Measurements from ENCODE around the gene CD226.

Gene CD226

GRCh38 chr18:69819460-69819859, 128.2 kb downstream of the CD226 start:
- H3K27me3 ChIP-seq (ENCODE audit: control insufficient read depth, insufficient read depth, low read length), result no peaks in the 10 kb centered on the region
- no peaks in the 10 kb centered on the region for H3K4me1 ChIP-seq (ENCODE audit: control insufficient read depth, insufficient read depth, low read length)
- no peak overlapping the region for H3K9ac ChIP-seq (ENCODE audit: low read length)
- H3K9me3 ChIP-seq (ENCODE audit: control insufficient read depth, low read length), result no peaks in the 10 kb centered on the region
- H3K4me3 ChIP-seq (ENCODE audit: low read length), result no peak overlapping the region
- no peaks in the 10 kb centered on the region for H3K36me3 ChIP-seq (ENCODE audit: control insufficient read depth, insufficient read depth, low read length)

- Histone ChIP-seq H3K4me3 (ENCODE audit: low read length) (no peak overlapping the region), H3K27me3 (ENCODE audit: control insufficient read depth, insufficient read depth, low read length) (no peaks in the 10 kb centered on the region), H3K4me1 (ENCODE audit: control insufficient read depth, insufficient read depth, low read length) (no peaks in the 10 kb centered on the region), H3K9me3 (ENCODE audit: control insufficient read depth, low read length) (no peaks in the 10 kb centered on the region), H3K36me3 (ENCODE audit: control insufficient read depth, insufficient read depth, low read length) (no peaks in the 10 kb centered on the region), H3K9ac (ENCODE audit: low read length) (no peak overlapping the region)
These were observed 130.2 kb downstream of the CD226 start for GRCh38 chr18:69817335-69817940.

- Histone ChIP-seq H3K4me1 (ENCODE audit: control insufficient read depth, insufficient read depth, low read length) (no peaks in the 10 kb centered on the region), H3K36me3 (ENCODE audit: control insufficient read depth, insufficient read depth, low read length) (no peaks in the 10 kb centered on the region), H3K9ac (ENCODE audit: low read length) (no peak overlapping the region), H3K4me3 (ENCODE audit: low read length) (no peak overlapping the region), H3K27me3 (ENCODE audit: control insufficient read depth, insufficient read depth, low read length) (no peaks in the 10 kb centered on the region), H3K9me3 (ENCODE audit: control insufficient read depth, low read length) (no peaks in the 10 kb centered on the region)
These were observed 132.8 kb downstream of the CD226 start for GRCh38 chr18:69814861-69815385.

- H3K4me1 ChIP-seq (ENCODE audit: control insufficient read depth, insufficient read depth, low read length), result no peaks in the 10 kb centered on the region
- H3K27me3 ChIP-seq (ENCODE audit: control insufficient read depth, insufficient read depth, low read length), result no peaks in the 10 kb centered on the region
- H3K9ac ChIP-seq (ENCODE audit: low read length), result no peak overlapping the region
- no peak overlapping the region for H3K4me3 ChIP-seq (ENCODE audit: low read length)
- no peaks in the 10 kb centered on the region for H3K36me3 ChIP-seq (ENCODE audit: control insufficient read depth, insufficient read depth, low read length)
- no peaks in the 10 kb centered on the region for H3K9me3 ChIP-seq (ENCODE audit: control insufficient read depth, low read length)
These were observed 134.1 kb downstream of the CD226 start for GRCh38 chr18:69813559-69813958.

- H3K9me3 ChIP-seq (ENCODE audit: control insufficient read depth, low read length), result no peaks in the 10 kb centered on the region
These were observed 139.3 kb downstream of the CD226 start for GRCh38 chr18:69808399-69808798.

GRCh38 chr18:69804776-69805501, 142.7 kb downstream of the CD226 start:
- H3K9ac ChIP-seq (ENCODE audit: low read length), result no peak overlapping the region
- no peaks in the 10 kb centered on the region for H3K4me1 ChIP-seq (ENCODE audit: control insufficient read depth, insufficient read depth, low read length)
- H3K36me3 ChIP-seq (ENCODE audit: control insufficient read depth, insufficient read depth, low read length), result no peaks in the 10 kb centered on the region
- no peaks in the 10 kb centered on the region for H3K9me3 ChIP-seq (ENCODE audit: control insufficient read depth, low read length)
- H3K27me3 ChIP-seq (ENCODE audit: control insufficient read depth, insufficient read depth, low read length), result no peaks in the 10 kb centered on the region
- H3K4me3 ChIP-seq (ENCODE audit: low read length), result no peak overlapping the region

More at GRCh38 chr18:69808399-69808798, 139.3 kb downstream of the CD226 start:
- H3K4me3 ChIP-seq (ENCODE audit: low read length), result no peak overlapping the region
- H3K4me1 ChIP-seq (ENCODE audit: control insufficient read depth, insufficient read depth, low read length), result no peaks in the 10 kb centered on the region
- no peaks in the 10 kb centered on the region for H3K27me3 ChIP-seq (ENCODE audit: control insufficient read depth, insufficient read depth, low read length)
- no peak overlapping the region for H3K9ac ChIP-seq (ENCODE audit: low read length)
- H3K36me3 ChIP-seq (ENCODE audit: control insufficient read depth, insufficient read depth, low read length), result no peaks in the 10 kb centered on the region

All from mucosa of stomach (tissue), 1 donor.